ENCODE results near the gene RAPGEF2. TPM values are rescaled to one million over a fixed set of nuclear protein-coding genes. Genes with fewer than 3 reads are reported as not detected.

RAPGEF2 gene
- total and polyA plus RNA-seq, 2 donors (not counting 3 experiments of a cell fraction or from before 2014, with no cell fraction given): 28.7 to 55.2 TPM

- intact Hi-C loops (cut with micrococcal nuclease) (no loop called here), dilution Hi-C loops (cut with MboI; ENCODE audit: extremely low pct_ligation_motif_present, low sequenced_read_pairs) (no loop called here)
- no TSS peak for BruUV-seq (replicated peaks)
- no peak for DNase-seq (ENCODE audit: low read depth, low spot score)
- Histone ChIP-seq H3K4me3 (replicated peaks in 1 of 3; ENCODE audit: insufficient read depth in 1 of 3, low read depth in 1 of 3, low read length in 3 of 3) (no peak overlapping the region), H3K9ac (replicated peaks; ENCODE audit: extremely low read depth, insufficient read depth, low read length) (no peak overlapping the region), H3K4me2 (ENCODE audit: insufficient read depth, low read length) (no peak overlapping the region), H3K9me3 (replicated peaks; ENCODE audit: control insufficient read depth, insufficient read depth, low read length) (no peaks in the 10 kb centered on the region), H3K9me1 (replicated peaks; ENCODE audit: control insufficient read depth, extremely low read depth, insufficient read depth, low read length) (no peaks in the 10 kb centered on the region), H3K4me1 (ENCODE audit: control insufficient read depth, extremely low read depth, insufficient read depth, low read length) (peaks cover 11% of the 10 kb centered on the region), H4K20me1 (replicated peaks; ENCODE audit: control insufficient read depth, extremely low read depth, insufficient read depth, low read length) (no peaks in the 10 kb centered on the region), H2AFZ (ENCODE audit: low read depth, low read length) (no peak overlapping the region), H3K79me2 (ENCODE audit: control insufficient read depth, insufficient read depth, low read length) (peaks cover 61% of the 10 kb centered on the region), H3K27me3 (ENCODE audit: control insufficient read depth in 2 of 2, insufficient read depth in 2 of 2, low read length in 2 of 2) (no peaks in the 10 kb centered on the region), H3K27ac (ENCODE audit: insufficient read depth, low read depth, low read length) (no peak overlapping the region), H3K36me3 (ENCODE audit: control insufficient read depth in 2 of 2, extremely low read depth in 1 of 2, insufficient read depth in 2 of 2, low read length in 2 of 2) (no peaks in the 10 kb centered on the region)
- ChIA-PET POLR2A (no interaction called here), CTCF (no interaction called here)
- no peak for TF ChIP-seq POLR2AphosphoS5 (IDR thresholded peaks at IDR 0.05; ENCODE audit: insufficient read depth, low read depth, low read length)
- no peak for TF ChIP-seq GATA2 (IDR thresholded peaks at IDR 0.05; ENCODE audit: insufficient read depth, insufficient read length, low read depth, low read length)
- no peak for FAIRE-seq
Measured at GRCh38 chr4:159169404-159170302, 66.8 kb downstream of the RAPGEF2 start.

DNA sequence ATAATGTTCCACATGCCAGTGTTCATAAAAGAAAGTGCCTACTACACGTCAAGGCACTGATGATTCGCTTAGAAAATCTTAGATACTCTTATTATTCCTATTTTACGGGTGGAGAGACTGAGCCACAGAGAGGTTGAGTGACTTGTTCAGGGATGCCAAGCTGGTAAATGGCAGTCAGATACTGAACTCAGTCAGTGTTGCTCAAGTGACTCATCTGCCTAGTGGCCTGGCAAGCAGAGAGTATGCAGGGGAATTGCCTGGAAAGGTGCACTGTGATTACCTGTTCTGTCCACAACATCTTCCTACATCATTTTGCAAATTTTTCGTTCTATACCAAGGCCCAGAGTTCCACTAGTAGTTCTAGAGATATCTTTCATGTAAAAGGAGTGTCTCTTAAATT lies 68.4 kb downstream of the RAPGEF2 start:
- Histone ChIP-seq H3K4me3 (replicated peaks in 1 of 3; ENCODE audit: insufficient read depth in 1 of 3, low read depth in 1 of 3, low read length in 3 of 3) (no peak overlapping the region), H3K9ac (replicated peaks; ENCODE audit: extremely low read depth, insufficient read depth, low read length) (no peak overlapping the region), H4K20me1 (replicated peaks; ENCODE audit: control insufficient read depth, extremely low read depth, insufficient read depth, low read length) (no peaks in the 10 kb centered on the region), H3K27ac (ENCODE audit: insufficient read depth, low read depth, low read length) (no peak overlapping the region), H3K4me2 (ENCODE audit: insufficient read depth, low read length) (no peak overlapping the region), H3K9me3 (replicated peaks; ENCODE audit: control insufficient read depth, insufficient read depth, low read length) (no peaks in the 10 kb centered on the region), H3K4me1 (ENCODE audit: control insufficient read depth, extremely low read depth, insufficient read depth, low read length) (peaks cover 24% of the 10 kb centered on the region), H3K9me1 (replicated peaks; ENCODE audit: control insufficient read depth, extremely low read depth, insufficient read depth, low read length) (no peaks in the 10 kb centered on the region), H3K27me3 (ENCODE audit: control insufficient read depth in 2 of 2, insufficient read depth in 2 of 2, low read length in 2 of 2) (no peaks in the 10 kb centered on the region), H2AFZ (ENCODE audit: low read depth, low read length) (no peak overlapping the region), H3K36me3 (ENCODE audit: control insufficient read depth in 2 of 2, extremely low read depth in 1 of 2, insufficient read depth in 2 of 2, low read length in 2 of 2) (no peaks in the 10 kb centered on the region), H3K79me2 (ENCODE audit: control insufficient read depth, insufficient read depth, low read length) (peaks cover 63% of the 10 kb centered on the region)
- no TSS peak for BruUV-seq (replicated peaks)
- DNase-seq (ENCODE audit: low read depth, low spot score): no peak
- intact Hi-C loops (cut with micrococcal nuclease): no loop called here
- TF ChIP-seq FOS (IDR thresholded peaks at IDR 0.05; ENCODE audit: borderline replicate concordance, insufficient read depth, low read length) (peak; percentile 28), JUN (IDR thresholded peaks at IDR 0.05; ENCODE audit: borderline replicate concordance, insufficient read depth, insufficient read length, low read depth) (no peak)
- POLR2A ChIA-PET: no interaction called here
- no peak for FAIRE-seq
- dilution Hi-C loops (cut with MboI; ENCODE audit: extremely low pct_ligation_motif_present, low sequenced_read_pairs): no loop called here
- CTCF ChIA-PET: no interaction called here
